GM21786 (cell line): ENCODE data around the gene RPS21.

Experiments used
- ATAC-seq: cut with Tn5 transposase; IDR thresholded peaks from one replicate; pipeline ENCODE4 v1.9.1; 2021; ENCODE audit not compliant: unreplicated experiment

Gene RPS21

GRCh38 chr20:62353289-62354030, 33.4 kb upstream of the RPS21 start:
- ATAC-seq = no peak

GRCh38 chr20:62354031-62354808, 32.7 kb upstream of the RPS21 start:
- ATAC-seq = no peak

GRCh38 chr20:62354811-62355341, 32.0 kb upstream of the RPS21 start:
- ATAC-seq = no peak

GRCh38 chr20:62355516-62355877, 31.4 kb upstream of the RPS21 start:
- ATAC-seq = no peak

GRCh38 chr20:62355878-62356588, 30.9 kb upstream of the RPS21 start:
- no peak for ATAC-seq

GRCh38 chr20:62356589-62357186, 30.2 kb upstream of the RPS21 start:
- no peak for ATAC-seq

GRCh38 chr20:62357187-62357667, 29.7 kb upstream of the RPS21 start:
- ATAC-seq = no peak

- ATAC-seq = no peak
Measured at GRCh38 chr20:62357681-62358080, 29.2 kb upstream of the RPS21 start.

- ATAC-seq = no peak
Measured at GRCh38 chr20:62358171-62359042, 28.5 kb upstream of the RPS21 start.

- no peak for ATAC-seq
Measured at GRCh38 chr20:62359043-62359490, 27.8 kb upstream of the RPS21 start.

- no peak for ATAC-seq
Measured at GRCh38 chr20:62359491-62360121, 27.3 kb upstream of the RPS21 start.

GRCh38 chr20:62360854-62361798, 25.8 kb upstream of the RPS21 start:
- no peak for ATAC-seq

- no peak for ATAC-seq
Measured at GRCh38 chr20:62361799-62362589, 24.9 kb upstream of the RPS21 start.

GRCh38 chr20:62362590-62362940, 24.3 kb upstream of the RPS21 start:
- no peak for ATAC-seq

GRCh38 chr20:62362991-62363919, 23.6 kb upstream of the RPS21 start:
- ATAC-seq = no peak
